Upper lobe of right lung (tissue), 1 donor: ENCODE results near the gene PTBP3. TPM values are rescaled to one million over a fixed set of nuclear protein-coding genes. Genes with fewer than 3 reads are reported as not detected.

Experiments
- ATAC-seq: fragments of 200-7000 bp; cut with Tn5 transposase; one replicate; pipeline ENCODE4 v1.9.1; 2020; ENCODE audit warnings: mild to moderate bottlenecking, moderate library complexity
- DNase-seq: peaks from one replicate; pipeline ENCODE4 v3.0.0-alpha.2; 2020
- H3K27ac ChIP-seq: fragments of 200-600 bp; one replicate; pipeline ENCODE4 v1.8.0; 2022
- H3K27me3 ChIP-seq: fragments of 200-600 bp; one replicate; pipeline ENCODE4 v1.8.0; 2022; ENCODE audit warnings: mild to moderate bottlenecking
- H3K36me3 ChIP-seq: fragments of 200-600 bp; one replicate; pipeline ENCODE4 v1.8.0; 2022
- H3K4me1 ChIP-seq: fragments of 200-600 bp; one replicate; pipeline ENCODE4 v1.8.0; 2022
- H3K4me3 ChIP-seq: fragments of 200-600 bp; one replicate; pipeline ENCODE4 v1.8.0; 2022; ENCODE audit warnings: mild to moderate bottlenecking
- H3K9me3 ChIP-seq: fragments of 200-600 bp; one replicate; pipeline ENCODE4 v1.8.0; 2022
- CTCF ChIP-seq: fragments of 200-600 bp; IDR thresholded peaks from one replicate; pipeline ENCODE4 v1.8.0; 2022; ENCODE audit warnings: antibody characterized with exemption
- intact Hi-C: fragments of 100-400 bp; cut with DNase I; formaldehyde crosslinking; loops from one replicate; pipeline ENCODE4 v1.11.0; 2022
- total RNA-seq: library from RNA; stranded (reverse); fragmentation: NEBNext Ultra II Directional; extraction: Animal tissue kit (Norgen Biotek cat#: 25700); gene quantifications from one replicate; pipeline ENCODE4 v1.2.1, GENCODE V29; 2021
- donor health status: DM: no; HTN: yes; CAD: no; lungs with severe emphysema.

PTBP3 gene
- total RNA-seq, 1 donor from 2014 or later, result 77.6 TPM

- Histone ChIP-seq H3K27me3 (no peaks in the 10 kb centered on the region), H3K4me3 (peak overlapping the region; percentile 59), H3K27ac (peak overlapping the region; percentile 73), H3K9me3 (no peaks in the 10 kb centered on the region), H3K4me1 (peaks cover 15% of the 10 kb centered on the region), H3K36me3 (no peaks in the 10 kb centered on the region)
- DNase-seq (peak; percentile 90), ATAC-seq (peak; percentile 91)
- TF ChIP-seq CTCF, result no peak
- intact Hi-C loops, result no loop called here
These were observed 159.0 kb downstream of the PTBP3 start for GRCh38 chr9:112174222-112174964.

- no peak overlapping the region for H3K4me3 ChIP-seq
- H3K4me1 ChIP-seq, result peaks cover 15% of the 10 kb centered on the region
- no peaks in the 10 kb centered on the region for H3K27me3 ChIP-seq
- H3K9me3 ChIP-seq, result no peaks in the 10 kb centered on the region
- intact Hi-C loops, result no loop called here
- DNase-seq, result no peak
- H3K27ac ChIP-seq, result peak overlapping the region; percentile 73
- no peak for TF ChIP-seq CTCF
- no peak for ATAC-seq
- H3K36me3 ChIP-seq, result no peaks in the 10 kb centered on the region
These were observed 159.8 kb downstream of the PTBP3 start for GRCh38 chr9:112173489-112174221.

- intact Hi-C loops, result no loop called here
- H3K4me1 ChIP-seq, result peaks cover 21% of the 10 kb centered on the region
These were observed 162.5 kb downstream of the PTBP3 start for GRCh38 chr9:112170968-112171367.

GRCh38 chr9:112170235-112170634, 163.2 kb downstream of the PTBP3 start:
- intact Hi-C loops, result no loop called here

More at GRCh38 chr9:112170968-112171367, 162.5 kb downstream of the PTBP3 start:
- no peak overlapping the region for H3K4me3 ChIP-seq
- DNase-seq, result no peak
- no peaks in the 10 kb centered on the region for H3K27me3 ChIP-seq
- H3K9me3 ChIP-seq, result no peaks in the 10 kb centered on the region
- no peak for TF ChIP-seq CTCF
- H3K36me3 ChIP-seq, result no peaks in the 10 kb centered on the region
- no peak for ATAC-seq
- H3K27ac ChIP-seq, result no peak overlapping the region

GRCh38 chr9:112169368-112169767, 164.1 kb downstream of the PTBP3 start:
- ATAC-seq, result peak; percentile 36
- no peak for DNase-seq
- H3K9me3 ChIP-seq, result no peaks in the 10 kb centered on the region
- no peak overlapping the region for H3K4me3 ChIP-seq
- intact Hi-C loops, result no loop called here
- TF ChIP-seq CTCF, result no peak
- no peak overlapping the region for H3K27ac ChIP-seq
- peaks cover 15% of the 10 kb centered on the region for H3K4me1 ChIP-seq
- H3K27me3 ChIP-seq, result no peaks in the 10 kb centered on the region
- H3K36me3 ChIP-seq, result no peaks in the 10 kb centered on the region

More at GRCh38 chr9:112170235-112170634, 163.2 kb downstream of the PTBP3 start:
- H3K27ac ChIP-seq, result no peak overlapping the region
- ATAC-seq (peak; percentile 55), DNase-seq (peak; percentile 68)
- H3K27me3 ChIP-seq, result no peaks in the 10 kb centered on the region
- no peak for TF ChIP-seq CTCF
- H3K36me3 ChIP-seq, result no peaks in the 10 kb centered on the region
- H3K4me3 ChIP-seq, result no peak overlapping the region
- peaks cover 16% of the 10 kb centered on the region for H3K4me1 ChIP-seq
- H3K9me3 ChIP-seq, result no peaks in the 10 kb centered on the region
